ENCODE data around the gene CDK1.

The CDK1 gene

DNA sequence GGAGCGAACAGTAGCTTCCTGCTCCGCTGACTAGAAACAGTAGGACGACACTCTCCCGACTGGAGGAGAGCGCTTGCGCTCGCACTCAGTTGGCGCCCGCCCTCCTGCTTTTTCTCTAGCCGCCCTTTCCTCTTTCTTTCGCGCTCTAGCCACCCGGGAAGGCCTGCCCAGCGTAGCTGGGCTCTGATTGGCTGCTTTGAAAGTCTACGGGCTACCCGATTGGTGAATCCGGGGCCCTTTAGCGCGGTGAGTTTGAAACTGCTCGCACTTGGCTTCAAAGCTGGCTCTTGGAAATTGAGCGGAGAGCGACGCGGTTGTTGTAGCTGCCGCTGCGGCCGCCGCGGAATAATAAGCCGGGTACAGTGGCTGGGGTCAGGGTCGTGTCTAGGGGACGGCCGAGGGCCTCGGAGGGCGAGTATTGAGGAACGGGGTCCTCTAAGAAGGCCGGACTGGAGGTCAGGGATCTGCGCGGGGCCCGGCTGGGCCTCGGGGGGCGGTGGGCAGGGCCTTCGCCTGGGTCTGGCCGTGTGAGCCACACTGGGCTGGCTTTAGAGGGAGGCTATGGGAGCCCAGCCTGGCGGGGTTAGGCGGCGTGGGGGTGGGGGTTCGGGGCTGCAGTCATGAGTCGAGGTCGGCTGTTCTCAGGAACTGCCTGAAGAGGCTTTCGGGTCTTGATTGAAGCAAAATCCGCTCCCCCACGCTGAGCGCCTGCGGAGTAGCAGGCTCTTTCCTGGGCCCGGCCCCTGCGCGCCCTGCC lies at the start of gene CDK1:
TSS of gene CDK1 (plus strand) at position 265 of the 757 bp plus-strand sequence. CDS start 1,688 bp downstream, outside the sequence.
- FAIRE-seq, result peak; percentile 87

DNA sequence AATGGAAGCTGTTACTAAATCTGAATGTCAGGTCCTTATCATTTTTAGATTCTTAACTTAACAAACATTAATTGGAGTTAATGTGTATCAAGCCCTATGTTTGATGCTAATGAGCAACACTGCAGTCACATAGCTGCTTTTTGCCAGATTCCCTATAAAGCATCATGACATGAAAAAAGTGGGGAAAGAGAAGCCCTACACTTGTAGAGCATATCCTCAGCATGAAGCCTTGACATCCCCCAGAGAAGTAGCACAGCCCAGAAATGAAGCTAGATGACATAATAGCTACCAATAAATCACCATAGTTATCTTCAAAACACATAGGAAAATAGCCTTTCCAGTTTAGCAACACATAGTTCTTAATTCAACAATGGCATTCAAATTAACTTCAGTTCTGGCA lies 49.2 kb upstream of the CDK1 start:
- FAIRE-seq, result no peak

DNA sequence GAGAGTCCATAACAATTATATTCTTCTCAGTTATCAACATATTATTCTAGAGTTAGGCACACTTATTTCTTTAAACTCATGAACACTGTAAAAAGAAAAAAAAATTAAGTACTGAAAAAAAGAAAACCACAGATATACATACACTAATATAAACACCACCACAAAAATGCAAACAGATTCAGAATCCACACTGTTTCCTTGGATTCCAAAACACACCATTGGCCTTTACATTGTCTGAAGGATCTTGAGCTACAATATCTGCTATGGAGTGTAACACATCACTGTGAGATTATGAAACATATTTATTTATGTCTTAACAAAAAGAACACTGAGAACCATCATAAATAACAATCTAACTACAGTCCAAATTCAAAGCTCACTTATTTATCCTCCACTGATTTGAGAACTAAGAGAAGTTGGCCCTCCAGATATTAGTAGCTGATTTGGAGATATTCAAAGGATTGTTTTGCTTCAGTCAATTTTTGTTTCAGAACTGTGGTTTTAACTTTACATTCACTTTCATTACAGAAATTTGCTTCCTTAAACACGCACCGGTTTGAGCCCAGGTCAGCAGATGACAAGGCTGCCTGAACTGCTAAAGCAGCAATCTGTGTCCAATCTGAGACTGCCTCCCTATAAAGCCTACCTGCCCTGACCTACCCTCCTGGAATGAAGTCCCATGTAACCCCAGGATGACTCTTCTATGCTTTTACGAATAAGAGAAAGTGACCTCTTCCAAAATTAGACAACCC lies 47.0 kb upstream of the CDK1 start:
- no peak for FAIRE-seq

DNA sequence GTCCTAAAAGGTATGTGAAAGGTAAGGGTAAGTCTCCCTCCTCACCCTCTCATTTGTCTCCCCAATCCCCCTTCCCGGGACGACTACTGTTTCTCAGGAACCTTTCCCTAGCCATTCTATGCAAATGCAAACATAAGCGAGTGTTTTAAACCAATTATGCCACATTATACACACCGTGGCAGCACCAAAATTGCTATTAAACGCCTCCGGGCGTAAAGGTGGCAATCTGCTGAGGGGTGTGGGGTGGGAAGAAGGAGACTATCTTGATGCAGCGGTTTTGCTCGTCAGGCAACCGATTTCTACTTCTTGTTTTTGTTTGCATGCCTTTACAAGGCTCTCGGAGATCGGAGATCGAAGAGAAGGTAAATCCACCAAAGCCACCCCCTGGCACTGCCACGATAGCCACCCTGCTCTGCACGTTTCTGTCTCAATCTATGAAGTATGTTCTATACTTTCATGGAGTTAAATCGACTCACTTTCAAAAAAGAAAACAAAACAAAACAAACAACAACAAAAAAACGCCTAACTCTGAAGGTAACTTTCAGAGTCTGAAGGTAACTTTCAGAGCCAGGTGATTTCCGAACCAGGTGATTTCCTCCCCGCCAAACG lies 46.0 kb upstream of the CDK1 start:
- FAIRE-seq, result no peak

DNA sequence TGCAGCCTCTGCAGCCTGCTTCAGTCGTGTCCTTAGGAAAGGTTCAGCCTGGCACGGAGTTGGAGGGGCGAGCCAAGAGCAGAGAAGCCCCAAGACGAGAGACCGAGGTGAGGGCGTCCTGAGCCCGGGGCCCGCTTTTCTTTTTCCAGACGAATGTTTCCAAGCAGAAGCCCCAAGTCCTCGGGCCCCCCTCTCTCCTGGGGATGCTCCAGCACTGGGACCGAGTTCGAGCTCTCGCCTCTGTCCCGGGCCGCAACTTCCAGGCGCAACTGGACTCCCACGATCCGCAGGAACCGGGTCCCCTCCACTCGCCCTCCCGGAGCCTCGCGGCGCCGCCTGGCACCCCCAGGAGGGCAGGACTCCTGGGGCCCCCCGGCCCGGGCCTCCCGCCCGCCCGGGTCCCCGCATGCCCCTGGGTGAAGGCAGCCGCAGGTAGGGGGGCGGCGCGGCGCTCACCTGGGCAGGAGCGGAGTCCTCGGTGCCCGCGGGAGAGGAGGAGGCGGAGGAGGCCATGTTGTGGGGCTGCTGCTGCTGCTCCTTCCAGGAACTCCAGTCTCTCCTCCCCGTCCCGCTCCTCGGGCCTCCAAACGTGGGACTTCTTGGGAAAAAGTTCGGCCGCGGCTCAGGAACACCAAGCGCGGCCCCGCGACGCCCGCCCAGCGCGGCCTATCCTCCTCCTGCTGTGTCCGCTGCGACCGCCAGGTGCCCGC lies 45.3 kb upstream of the CDK1 start:
- FAIRE-seq, result no peak

DNA sequence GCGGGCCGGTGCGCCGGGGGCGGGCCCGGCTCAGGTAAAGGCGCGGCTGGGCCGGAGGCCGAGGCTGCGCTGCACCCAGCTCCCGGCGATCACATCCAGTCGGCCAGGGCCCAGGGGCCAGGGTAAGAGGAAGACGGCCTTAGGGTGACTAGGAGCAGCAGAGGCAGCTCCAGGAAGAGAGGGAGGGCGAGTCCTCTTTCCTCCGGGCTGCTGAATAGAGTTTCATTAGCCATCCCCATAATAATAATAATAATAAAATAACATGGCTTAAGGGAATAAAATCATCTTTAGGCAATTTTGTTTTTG lies 44.8 kb upstream of the CDK1 start:
- FAIRE-seq, result no peak

DNA sequence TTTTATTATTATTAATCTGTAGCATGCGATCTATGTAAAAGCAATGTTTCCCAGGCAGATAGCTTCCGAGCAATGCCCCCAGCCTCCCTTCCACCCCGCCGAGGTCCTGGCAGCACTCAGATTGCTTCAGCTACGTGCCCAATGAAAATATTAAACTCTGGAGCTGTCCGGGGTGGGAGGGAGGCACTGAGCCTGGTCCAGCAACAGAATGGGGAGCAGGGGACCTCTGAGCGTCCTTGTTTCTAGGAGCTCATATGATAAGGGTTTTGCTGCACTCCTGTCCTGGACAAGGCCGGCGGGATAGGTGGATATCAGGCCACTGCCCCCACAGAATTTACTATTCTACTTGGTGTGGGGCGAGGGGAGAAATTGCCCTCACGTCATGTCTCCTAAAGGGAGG lies 44.5 kb upstream of the CDK1 start:
- FAIRE-seq, result no peak

DNA sequence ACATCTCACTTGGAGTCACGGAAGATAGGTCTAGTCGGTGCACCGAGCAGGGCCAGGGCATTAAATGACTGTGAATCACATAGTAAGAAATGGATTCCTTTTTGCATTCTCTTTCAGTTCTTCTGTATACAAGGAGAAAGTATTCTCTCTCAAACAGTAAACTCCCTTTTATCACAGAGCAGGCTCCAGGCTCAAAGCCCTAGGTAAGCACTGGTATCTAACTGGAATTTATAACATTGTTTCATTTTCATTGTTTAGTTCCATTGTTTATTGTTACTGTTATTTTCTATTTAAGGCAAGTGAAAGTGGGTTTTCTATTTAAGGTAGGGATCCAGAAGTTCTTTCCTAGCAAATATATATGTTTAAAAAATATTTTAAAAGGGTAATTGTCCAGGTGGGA lies 44.1 kb upstream of the CDK1 start:
- FAIRE-seq, result no peak

DNA sequence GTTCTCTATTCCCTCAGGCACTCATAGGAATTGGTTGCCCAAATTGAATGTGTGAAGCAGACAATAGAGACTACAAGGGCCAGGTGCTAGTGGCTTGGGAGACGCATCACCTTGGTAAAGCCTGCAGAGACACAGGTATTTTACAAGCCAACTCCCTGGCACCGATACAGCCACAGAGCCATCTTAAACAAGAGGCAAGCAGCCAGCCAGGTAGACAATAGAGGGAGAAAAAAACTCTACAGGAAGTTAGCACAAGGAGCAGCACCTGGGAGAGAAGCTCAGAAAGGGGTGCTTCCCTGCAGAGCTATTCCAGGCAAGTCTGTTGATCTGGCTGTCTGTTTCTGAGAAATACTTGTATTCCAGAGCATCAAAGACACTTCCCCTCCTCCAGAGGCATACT lies 43.0 kb upstream of the CDK1 start:
- no peak for FAIRE-seq

DNA sequence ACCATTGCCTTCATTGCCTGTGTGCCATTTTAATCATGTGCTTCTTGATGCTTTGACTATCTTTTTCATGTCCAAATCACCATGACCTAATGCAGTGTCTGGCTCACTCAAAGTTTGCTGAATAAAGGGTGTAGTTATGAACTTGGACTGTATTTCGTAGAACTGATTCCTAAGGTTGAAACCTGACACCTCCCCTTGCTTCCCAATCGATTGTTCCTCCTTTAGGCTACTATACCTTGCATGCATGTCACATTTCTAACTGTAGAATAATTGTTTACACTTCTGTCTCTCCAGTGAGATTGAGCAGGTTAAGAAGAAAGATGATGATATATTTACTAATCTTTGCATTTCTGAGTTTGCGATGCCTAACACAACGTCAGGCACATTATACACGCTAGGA lies 41.0 kb upstream of the CDK1 start:
- no peak for FAIRE-seq

DNA sequence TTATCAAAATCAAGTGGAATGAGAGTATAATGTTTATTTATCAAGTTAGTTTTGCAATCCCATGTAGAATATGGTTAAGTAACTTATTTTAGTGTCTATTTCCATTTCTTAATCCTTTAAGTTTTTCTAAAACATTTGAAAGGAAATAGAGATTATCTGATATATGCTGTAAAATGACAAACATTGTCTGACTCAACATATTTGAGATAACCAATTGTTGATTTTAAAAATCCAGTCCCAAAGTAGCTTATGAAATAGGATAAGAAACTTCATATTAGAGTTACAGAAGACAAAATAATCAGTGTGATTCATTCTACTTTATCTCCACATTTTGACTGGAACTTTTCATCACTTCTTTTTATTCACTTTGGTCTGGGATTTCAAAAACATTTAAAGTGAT lies 38.7 kb upstream of the CDK1 start:
- FAIRE-seq, result peak; percentile 53

DNA sequence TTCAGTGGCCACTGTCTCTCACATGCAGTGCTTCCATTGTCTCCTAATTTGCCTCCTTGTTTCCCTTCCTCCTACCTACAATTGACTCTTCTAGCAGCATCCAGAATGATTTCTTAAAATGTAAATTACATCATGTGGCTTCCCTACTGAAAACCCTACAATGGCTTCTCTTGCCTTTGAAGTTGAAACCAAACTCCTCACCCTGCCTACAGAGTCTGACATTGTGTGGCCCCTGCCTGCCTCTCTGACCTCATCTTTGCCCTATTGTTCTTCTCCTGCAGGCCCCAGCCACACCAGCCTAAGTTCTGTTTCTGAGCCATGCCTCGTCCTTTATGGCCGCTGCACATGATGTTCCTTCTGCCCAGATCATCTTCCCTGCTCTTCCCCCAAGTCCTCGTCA lies 35.8 kb upstream of the CDK1 start:
- FAIRE-seq, result no peak

DNA sequence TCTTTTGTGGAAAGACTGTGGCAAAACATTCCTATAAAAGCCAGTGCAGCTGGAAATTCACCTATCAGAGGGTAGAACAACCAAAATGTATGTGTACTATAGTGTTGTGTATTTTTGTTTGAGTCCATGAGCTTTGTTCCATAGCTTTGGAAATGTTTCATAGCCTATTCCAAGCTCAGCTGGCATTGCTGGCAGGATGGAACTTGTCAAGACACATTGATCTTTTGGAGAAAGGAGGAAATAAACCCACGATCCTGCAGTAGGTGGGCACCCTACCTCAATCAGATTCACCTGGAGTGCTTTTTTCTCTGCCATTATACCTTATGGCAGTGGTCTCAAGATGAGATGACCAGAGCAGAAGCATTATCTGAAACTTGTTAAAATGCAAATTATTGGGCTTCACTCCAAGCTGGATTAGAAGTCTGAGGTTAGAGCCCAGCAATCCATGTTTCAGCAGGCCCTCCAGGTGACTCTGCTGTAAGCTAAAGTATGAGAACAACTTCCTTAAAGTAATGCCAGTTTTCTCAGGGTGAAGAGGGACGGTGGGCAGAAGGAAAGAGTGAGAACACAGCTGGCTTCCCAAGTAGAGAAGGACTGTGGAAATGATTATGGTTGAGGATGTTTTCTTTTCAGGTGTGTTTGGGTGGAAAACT lies 30.3 kb upstream of the CDK1 start:
- FAIRE-seq, result no peak

DNA sequence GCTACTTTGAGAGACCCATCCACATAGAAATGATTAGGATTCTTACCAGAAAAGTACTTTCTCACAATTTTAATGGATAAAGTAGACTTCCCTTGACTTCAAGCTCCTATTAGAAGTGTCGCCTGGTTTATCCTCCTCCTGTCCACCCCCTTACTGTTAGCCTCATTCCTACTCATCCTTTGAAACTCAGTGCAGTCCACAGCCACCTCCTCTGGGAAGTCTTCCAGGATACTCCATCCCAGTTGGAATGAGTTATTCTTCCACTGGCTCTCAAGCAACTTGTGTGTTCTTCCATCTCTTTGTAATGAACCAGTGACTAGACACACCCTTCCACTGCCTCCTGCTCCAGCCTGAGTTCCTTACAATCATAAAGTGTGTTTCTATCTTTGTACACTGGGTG lies 25.1 kb upstream of the CDK1 start:
- FAIRE-seq, result no peak

DNA sequence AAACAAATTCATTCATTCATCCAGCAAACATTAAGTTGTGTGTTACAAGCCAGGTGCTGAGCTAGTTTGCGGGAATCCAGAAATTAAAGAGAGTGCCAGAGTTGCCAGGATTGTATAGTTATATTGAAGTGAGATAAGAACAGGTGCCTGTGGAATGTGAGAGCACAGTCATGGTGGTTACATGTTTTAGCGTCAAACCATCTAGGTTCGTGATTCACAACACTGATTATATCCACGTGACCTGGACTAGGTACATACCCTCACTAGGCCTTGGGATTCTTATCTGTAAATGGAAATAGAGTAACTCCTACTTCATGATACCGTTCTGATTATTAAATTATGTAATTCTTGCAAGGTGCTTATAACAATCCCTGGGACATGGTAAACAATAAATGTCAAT lies 24.5 kb upstream of the CDK1 start:
- FAIRE-seq, result no peak

DNA sequence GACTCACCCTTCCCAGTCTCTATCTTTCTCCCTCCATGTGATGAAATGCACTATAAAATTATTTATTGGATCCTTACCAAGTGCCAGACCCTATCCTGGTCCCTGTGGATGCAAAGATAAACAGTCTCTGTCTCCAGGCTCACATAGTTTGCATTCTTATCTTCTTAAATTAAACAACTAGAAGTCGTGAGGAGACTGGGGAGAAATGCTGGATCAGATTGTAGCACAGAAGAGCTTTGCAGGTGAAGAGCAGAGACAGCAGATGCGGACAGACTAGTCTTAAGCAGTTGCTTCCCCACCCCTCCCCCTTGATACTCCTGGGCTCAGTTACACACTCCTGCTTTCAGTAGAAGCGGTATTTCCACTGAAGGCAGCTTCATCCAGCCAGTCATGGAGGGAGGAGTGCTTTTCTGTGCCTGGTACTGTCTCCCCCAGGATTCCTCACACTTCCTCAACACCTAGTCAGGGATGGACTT lies 20.8 kb upstream of the CDK1 start:
- no peak for FAIRE-seq

DNA sequence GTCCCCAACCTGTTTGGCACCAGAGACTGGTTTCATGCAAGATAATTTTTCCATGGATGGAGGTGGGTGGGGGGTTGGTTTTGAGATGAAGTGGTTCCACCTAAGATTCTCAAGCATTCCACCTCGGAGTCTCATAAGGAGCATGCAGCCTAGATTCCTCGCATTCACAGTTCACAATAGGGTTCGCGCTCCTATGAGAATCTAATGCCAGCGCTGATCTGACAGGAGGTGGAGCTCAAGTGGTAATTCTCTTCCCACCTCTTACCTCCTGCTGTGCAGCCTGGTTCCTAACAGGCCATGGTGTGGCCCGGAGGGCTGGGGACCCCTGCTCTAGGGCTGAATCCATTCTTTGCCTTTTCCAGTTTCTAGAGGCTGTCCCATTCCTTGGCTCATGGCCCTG lies 19.1 kb upstream of the CDK1 start:
- no peak for FAIRE-seq

DNA sequence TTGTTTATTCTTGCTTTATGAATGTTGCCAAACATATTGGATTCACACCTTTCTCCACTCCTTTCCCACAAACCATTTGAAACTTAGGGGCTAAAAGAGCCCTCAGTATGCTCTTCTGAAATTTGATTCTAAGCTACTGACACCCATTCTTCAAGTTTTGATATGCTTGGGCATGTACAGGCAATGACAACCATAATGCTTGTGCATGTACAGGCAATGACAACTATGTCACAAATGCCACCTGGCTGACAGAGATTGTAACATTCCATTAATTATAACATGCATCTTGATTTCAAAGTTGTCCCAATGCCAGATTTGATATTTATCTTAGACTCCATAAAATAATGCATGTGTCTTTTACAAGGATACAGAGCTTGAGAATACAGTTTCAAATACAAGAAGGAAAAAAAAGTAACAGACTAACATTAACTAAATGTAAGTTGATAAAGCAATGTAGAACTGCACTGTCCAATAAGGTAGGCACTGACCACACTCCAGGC lies 17.5 kb upstream of the CDK1 start:
- FAIRE-seq, result no peak

DNA sequence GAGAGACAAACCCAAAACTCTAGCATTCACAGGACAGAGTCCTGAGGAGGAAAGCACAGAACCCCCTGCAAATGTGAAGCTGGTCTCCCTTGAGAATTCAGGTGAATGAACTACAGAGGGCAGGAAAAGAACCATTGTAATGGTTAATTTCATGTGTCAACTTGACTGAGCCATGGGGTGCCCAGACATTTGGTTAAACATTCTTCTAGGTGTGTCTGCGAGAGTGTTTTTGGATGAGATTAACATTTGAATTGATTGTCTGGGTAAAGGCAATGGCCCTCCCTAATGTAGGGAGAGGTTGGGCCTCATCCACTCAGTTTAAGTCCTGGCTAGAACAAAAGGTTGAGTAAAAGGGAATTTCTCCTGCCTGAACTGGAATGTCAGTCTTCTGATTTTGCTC lies 15.7 kb upstream of the CDK1 start:
- FAIRE-seq, result no peak

DNA sequence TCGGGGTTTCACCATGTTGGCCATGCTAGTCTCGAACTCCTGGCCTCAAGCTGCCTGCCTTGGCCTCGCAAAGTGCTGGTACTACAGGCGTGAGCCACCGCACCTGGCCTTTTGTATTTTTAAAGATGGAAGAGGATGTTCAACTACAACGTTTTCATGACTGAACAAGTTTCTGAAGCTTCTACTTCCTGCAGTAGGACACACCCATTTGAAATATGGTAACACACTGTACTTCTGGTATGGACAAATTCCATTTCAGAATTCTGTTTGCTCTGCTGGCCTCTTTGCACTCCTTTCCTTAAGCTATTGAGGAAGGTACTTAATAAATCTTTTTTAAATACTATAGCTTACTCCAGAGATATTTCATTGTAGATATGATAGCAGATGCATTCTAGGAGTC lies 10.9 kb upstream of the CDK1 start:
- no peak for FAIRE-seq

DNA sequence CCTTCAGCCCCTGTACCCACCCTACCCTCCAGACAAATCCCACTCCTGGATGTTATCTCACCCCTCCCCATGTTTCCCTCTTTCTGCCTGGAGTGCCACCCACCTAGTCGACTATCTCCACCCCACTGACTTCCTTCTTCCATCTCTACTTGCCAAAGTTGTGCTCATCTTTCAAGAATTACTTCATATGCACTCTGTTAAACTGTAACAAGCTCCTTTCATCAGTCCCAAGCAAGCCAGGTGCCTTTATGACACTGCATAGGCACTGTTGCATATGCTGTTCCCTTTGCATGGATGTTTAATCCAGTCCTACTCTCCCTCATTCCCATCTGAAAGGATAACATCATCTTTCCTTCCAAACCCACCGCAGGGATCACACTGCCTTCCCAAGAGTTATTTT lies 8.9 kb upstream of the CDK1 start:
- no peak for FAIRE-seq

DNA sequence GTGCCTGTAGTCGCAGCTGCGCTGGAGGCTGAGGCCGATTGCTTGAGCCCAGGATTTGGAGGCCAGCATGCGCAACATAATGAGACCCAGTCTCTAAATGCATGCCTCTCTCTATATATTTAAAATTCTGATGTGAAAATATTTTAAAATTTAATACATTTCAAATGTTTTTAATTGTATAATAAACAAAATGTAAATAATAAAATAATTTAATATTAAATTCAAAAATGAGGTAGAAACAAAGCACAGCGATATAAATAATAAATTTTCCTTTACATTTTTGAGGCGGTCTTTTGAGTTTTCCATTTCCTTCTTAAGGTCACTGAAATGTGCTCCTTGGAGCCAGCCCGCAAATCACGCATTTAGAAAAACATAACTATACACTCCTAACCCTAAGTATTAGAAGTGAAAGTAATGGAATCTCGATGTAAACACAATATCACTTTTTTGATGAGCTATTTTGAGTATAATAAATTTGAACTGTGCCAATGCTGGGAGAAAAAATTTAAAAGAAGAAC lies 523 bp upstream of the CDK1 start:
- no peak for FAIRE-seq
